ENCODE measurements around the gene STK32C.

STK32C gene

GRCh38 chr10:132247943-132248342 lies 59.8 kb downstream of the STK32C start:
- no peak for TF ChIP-seq BACH2 (CRISPR knock-in tag; IDR thresholded peaks at IDR 0.05; ENCODE audit: borderline replicate concordance)
- TF ChIP-seq CREB5 (CRISPR knock-in tag; IDR thresholded peaks at IDR 0.05; ENCODE audit: low read depth) = no peak
- TF ChIP-seq ZFP3 (CRISPR knock-in tag; IDR thresholded peaks at IDR 0.05) = no peak
- TF ChIP-seq CSDC2 (CRISPR knock-in tag; IDR thresholded peaks at IDR 0.05) = no peak
- ATAC-seq = no peak

- no peak for ATAC-seq
- TF ChIP-seq ZNF565 (CRISPR knock-in tag; conservative IDR thresholded peaks at IDR 0.05; ENCODE audit: low read depth) (no peak), PATZ1 (CRISPR knock-in tag; IDR thresholded peaks at IDR 0.05; ENCODE audit: borderline replicate concordance) (no peak), PPARA (CRISPR knock-in tag; IDR thresholded peaks at IDR 0.05; ENCODE audit: borderline replicate concordance) (no peak), ZFP30 (CRISPR knock-in tag; IDR thresholded peaks at IDR 0.05) (no peak), CSDC2 (CRISPR knock-in tag; IDR thresholded peaks at IDR 0.05) (no peak), TOX (CRISPR knock-in tag; IDR thresholded peaks at IDR 0.05; ENCODE audit: borderline replicate concordance) (no peak), ZNF8 (CRISPR knock-in tag; IDR thresholded peaks at IDR 0.05) (no peak), ARNTL (CRISPR knock-in tag; IDR thresholded peaks at IDR 0.05; ENCODE audit: borderline replicate concordance, low read depth) (no peak), CREB5 (CRISPR knock-in tag; IDR thresholded peaks at IDR 0.05; ENCODE audit: low read depth) (no peak), OSR1 (CRISPR knock-in tag; IDR thresholded peaks at IDR 0.05) (no peak), POU6F1 (CRISPR knock-in tag; IDR thresholded peaks at IDR 0.05; ENCODE audit: borderline replicate concordance, low read depth) (no peak), RARB (CRISPR knock-in tag; IDR thresholded peaks at IDR 0.05) (no peak), TCF4 (CRISPR knock-in tag; IDR thresholded peaks at IDR 0.05; ENCODE audit: borderline replicate concordance) (no peak), GLIS3 (CRISPR knock-in tag; IDR thresholded peaks at IDR 0.05) (no peak), ESRRG (CRISPR knock-in tag; IDR thresholded peaks at IDR 0.05) (no peak), BACH2 (CRISPR knock-in tag; IDR thresholded peaks at IDR 0.05; ENCODE audit: borderline replicate concordance) (no peak), ZFP3 (CRISPR knock-in tag; IDR thresholded peaks at IDR 0.05) (no peak), SNAI2 (CRISPR knock-in tag; IDR thresholded peaks at IDR 0.05) (no peak), ZC3H10 (CRISPR knock-in tag; IDR thresholded peaks at IDR 0.05) (no peak)
Measured at GRCh38 chr10:132246296-132246695, 61.5 kb downstream of the STK32C start.

- no peak for ATAC-seq
Measured at GRCh38 chr10:132245056-132245455, 62.7 kb downstream of the STK32C start.

More at GRCh38 chr10:132245056-132245455, 62.7 kb downstream of the STK32C start:
- TF ChIP-seq SNAI2 (CRISPR knock-in tag; IDR thresholded peaks at IDR 0.05) (no peak), CREB5 (CRISPR knock-in tag; IDR thresholded peaks at IDR 0.05; ENCODE audit: low read depth) (no peak), GLIS3 (CRISPR knock-in tag; IDR thresholded peaks at IDR 0.05) (no peak), ZNF70 (CRISPR knock-in tag; IDR thresholded peaks at IDR 0.05) (no peak), OSR1 (CRISPR knock-in tag; IDR thresholded peaks at IDR 0.05) (no peak), ESRRG (CRISPR knock-in tag; IDR thresholded peaks at IDR 0.05) (no peak), ZFP3 (CRISPR knock-in tag; IDR thresholded peaks at IDR 0.05) (no peak), CSDC2 (CRISPR knock-in tag; IDR thresholded peaks at IDR 0.05) (no peak)

All from SK-N-SH treated with all-trans-retinoic acid at 6 μM for 48 hours (cell line).